GM18951 (cell line): ENCODE results near the gene HRH4.

Experiments used
- POLR2A ChIP-seq: IDR thresholded peaks from 4 replicates; pipeline ENCODE4 v1.6.1; 2011; ENCODE audit warnings: mild to moderate bottlenecking; ENCODE audit not compliant: insufficient read length, insufficient read depth; ENCODE audit errors: extremely low read depth
- in situ Hi-C: fragments of 300-500 bp; cut with MboI; formaldehyde crosslinking; loops from one replicate; pipeline ENCODE4 v1.12.0; 2022; ENCODE audit warnings: low sequenced_read_pairs, mixed read lengths, inconsistent platforms; ENCODE audit not compliant: unreplicated experiment

HRH4 gene

GRCh38 chr18:24460388-24460787 lies at the start of gene HRH4:
TSS of gene HRH4 (plus strand) at chr18:24460637. CDS start at chr18:24460729, 92 bp downstream.
- in situ Hi-C loops: no loop called here

DNA sequence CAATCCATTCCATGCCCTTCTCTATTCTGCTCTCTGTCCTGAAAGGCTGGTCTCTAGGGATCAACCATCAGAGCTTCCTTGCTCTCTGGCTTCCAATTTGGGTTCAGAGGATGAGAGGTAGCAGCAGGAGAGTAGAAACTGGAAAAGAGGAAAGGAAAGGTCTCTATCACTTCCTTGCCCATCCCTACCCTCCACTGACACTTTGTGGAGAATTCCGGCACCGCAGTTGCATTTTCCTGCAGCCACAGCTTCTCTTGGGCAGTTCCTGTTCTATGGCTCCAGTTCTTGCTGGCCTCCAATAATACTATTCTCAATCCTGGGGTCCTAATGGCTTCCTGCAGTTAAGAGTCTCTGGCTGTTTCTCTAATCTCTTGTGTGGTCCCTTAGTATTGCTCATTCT lies 47.3 kb upstream of the HRH4 start:
- TF ChIP-seq POLR2A: no peak
- in situ Hi-C loops: no loop called here

More at GRCh38 chr18:24460388-24460787, at the start of gene HRH4:
- TF ChIP-seq POLR2A: no peak

GRCh38 chr18:24414349-24415003 lies 46.0 kb upstream of the HRH4 start:
- in situ Hi-C loops: no loop called here
- TF ChIP-seq POLR2A: no peak

DNA sequence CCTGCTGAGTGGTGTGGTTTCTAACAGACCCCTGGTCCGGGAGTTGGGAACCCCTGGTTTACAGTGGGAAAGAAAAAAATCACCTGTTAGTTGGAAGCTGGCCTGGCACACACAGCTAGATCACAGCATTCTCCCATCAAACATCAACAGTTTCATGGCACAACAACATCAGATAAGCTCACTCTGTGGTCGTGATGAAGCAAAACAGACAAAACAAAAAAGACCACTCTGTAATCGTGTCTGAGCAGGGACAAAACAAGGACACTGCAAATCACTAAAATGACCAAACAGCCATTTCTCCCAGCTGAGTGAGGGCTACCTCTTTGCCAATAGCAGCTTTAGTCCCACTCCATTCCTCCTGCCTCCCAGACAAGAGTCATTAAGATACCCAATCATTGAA lies 43.0 kb upstream of the HRH4 start:
- no peak for TF ChIP-seq POLR2A
- in situ Hi-C loops: no loop called here

GRCh38 chr18:24420551-24420950 lies 39.9 kb upstream of the HRH4 start:
- in situ Hi-C loops: no loop called here
- TF ChIP-seq POLR2A: no peak

GRCh38 chr18:24421831-24422230 lies 38.6 kb upstream of the HRH4 start:
- in situ Hi-C loops: no loop called here
- no peak for TF ChIP-seq POLR2A

DNA sequence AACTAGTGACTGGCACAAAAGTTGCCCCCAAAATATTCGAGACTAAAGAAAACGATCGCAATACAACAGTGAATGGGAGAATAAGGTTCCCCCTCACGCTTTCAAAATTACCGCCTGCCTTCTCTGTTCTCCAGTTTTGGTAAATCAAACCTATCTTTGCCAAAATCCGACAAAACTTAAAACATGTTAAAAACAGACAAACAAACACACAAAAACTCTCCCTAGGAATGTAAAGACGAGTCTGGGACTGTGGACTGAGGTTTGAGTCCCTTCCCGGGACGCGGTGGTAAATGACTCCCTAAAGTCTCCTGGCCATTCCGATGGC lies 34.4 kb upstream of the HRH4 start:
- in situ Hi-C loops: no loop called here
- TF ChIP-seq POLR2A: no peak

DNA sequence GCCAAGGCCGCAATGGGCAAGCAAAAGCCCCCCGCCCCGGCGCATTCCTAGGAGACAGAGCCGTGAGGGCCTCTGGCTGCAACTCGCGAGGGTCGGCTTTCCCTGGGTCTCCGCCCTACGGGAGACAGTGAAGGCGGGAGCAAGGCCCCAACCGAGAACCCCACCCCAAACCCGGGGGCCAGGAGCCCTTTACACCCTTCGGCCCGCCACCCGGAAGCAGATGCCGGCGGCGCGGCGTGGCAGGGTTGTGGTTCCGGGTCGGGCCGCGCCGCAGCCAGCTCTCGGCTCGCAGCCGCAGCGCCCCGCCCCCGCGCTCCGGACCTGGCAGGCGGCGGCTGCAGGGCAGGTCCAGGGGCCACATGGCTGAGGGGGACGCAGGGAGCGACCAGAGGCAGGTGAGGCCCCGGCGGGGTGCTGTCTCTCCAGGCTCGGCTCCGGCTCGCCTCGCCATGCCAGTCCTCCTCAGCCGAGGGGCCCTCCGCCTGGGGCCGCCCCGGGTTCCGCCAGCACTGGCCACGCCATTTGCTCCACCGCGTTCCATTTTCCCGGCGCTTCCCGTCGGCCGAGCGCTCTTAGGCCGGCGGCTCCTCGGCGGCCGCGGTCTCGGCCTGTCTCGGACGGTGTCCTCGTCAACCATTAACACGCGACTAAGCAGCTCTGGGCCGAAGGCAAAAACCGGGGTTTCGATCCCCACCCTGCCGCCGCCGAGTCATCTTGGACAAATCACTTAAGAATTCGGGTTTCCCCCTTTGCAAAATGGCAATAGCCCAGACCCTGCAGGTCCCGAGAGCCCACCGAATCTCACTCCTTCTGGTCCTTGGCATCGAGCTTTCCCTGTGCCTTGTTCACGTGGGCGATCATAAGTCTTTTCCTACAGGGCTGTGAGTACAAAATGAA lies 33.8 kb upstream of the HRH4 start, which contains the start of gene IMPACT:
Gene IMPACT, plus strand, starts transcription at position 273 of the 897 bp plus-strand sequence. Its CDS starts 87 bp downstream, at position 360.
- peak; percentile 67 for TF ChIP-seq POLR2A
- in situ Hi-C loops: no loop called here

DNA sequence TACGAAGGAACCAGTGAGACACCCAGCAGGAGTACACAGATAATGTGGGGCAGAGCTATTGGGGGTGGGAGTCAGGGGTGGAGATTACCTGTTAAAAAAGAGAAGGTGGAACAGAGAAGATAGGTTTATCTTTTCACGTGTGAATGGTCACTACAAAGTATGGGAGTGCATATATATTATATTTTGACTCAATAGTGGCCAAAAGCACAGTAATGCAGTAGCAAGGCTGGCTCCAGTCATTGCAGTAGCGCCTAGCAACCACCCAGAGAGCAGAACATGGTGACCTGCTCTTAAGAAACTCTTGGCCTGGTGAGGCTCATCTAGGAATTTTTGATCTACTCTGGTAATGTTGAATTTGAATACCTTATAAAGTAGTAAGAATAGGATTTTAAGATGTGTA lies 33.0 kb upstream of the HRH4 start:
- no peak for TF ChIP-seq POLR2A
- in situ Hi-C loops: no loop called here

DNA sequence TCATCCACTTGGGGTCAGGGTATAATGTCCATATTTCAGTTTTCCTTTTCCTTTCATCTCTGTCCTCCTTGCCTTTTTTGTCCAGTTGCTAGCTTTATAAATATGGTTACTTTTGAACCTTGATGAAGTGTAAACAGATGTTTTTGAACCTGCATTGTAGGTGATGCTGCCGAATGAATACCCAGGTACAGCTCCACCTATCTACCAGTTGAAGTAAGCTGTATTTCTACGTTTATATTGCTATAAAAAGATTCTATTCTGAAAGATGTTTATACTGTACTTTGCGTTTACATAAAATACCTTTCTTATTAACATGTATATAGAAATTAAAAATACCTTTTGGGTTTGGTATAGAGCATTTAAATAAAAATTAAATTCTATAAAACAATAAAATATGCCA lies 31.7 kb upstream of the HRH4 start:
- in situ Hi-C loops: no loop called here
- no peak for TF ChIP-seq POLR2A

- no peak for TF ChIP-seq POLR2A
- in situ Hi-C loops: no loop called here
Measured at GRCh38 chr18:24429188-24429587, 31.2 kb upstream of the HRH4 start.

GRCh38 chr18:24432618-24433017 lies 27.8 kb upstream of the HRH4 start:
- in situ Hi-C loops: no loop called here
- TF ChIP-seq POLR2A: no peak

- no peak for TF ChIP-seq POLR2A
- in situ Hi-C loops: no loop called here
Measured at GRCh38 chr18:24436939-24437338, 23.5 kb upstream of the HRH4 start.

DNA sequence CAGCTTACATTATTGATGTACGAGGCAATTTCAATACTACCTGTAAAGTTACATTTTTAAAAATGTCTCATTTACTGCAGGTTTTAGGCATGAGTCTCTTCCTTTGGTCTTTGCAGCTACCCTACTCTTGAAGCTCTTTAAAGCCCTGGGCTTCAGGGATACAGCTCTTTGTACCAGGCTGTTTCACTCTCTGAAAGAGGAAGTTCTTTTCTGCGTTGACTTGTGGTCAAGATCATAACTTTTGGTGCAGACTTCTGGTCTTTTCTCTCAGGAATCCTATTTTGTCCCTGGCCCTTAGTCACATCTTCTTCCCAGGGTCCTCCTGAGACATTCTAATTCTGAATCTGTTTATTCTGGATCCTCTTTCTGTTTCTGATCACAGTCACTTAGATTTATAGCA lies 16.6 kb upstream of the HRH4 start:
- no peak for TF ChIP-seq POLR2A
- in situ Hi-C loops: no loop called here
